Ovary (tissue), 3 donors: Measurements from ENCODE around the gene MAGI1.
"Not testable (repeated sequence)": the region's sequence is repeated elsewhere in the genome, so short reads cannot be mapped to it uniquely, and the experiment has no call there.

Source experiments
- CTCF ChIP-seq, 3 donors: fragments of 450-650 bp in 2 of 3; fragments of 200-600 bp in 1 of 3; IDR thresholded peaks; one replicate each; pipeline versions ENCODE4 v1.5.1 to v1.8.0; 2016 to 2022; ENCODE audit warnings: antibody characterized with exemption in 3 of 3, mild to moderate bottlenecking in 1 of 3
- POLR2A ChIP-seq: fragments of 450-650 bp; IDR thresholded peaks from one replicate; pipeline ENCODE4 v1.6.1; 2017; ENCODE audit warnings: antibody characterized with exemption, mild to moderate bottlenecking, moderate library complexity
- donor health status: DM: no; HTN: no; CAD: no.

DNA sequence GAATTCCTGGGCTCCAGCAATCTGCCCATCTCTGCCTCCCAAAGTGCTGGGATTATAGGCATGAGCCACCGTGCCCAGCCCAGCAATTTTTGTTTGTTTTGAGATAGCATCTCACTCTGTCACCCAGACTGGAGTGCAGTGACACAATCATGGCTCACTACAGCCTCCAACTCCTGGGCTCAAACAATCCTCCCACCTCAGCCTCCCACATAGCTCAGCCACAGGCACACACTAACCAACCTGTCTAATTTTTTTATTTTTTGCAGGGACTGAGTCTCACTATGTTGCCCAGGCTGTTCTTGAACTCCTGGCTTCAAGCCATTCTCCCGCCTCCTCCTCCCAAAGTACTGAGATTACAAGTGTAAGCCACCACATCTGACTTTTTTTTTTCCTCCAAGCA, 7.6 kb upstream of the MAGI1 start:
- TF ChIP-seq CTCF (IDR thresholded peaks at IDR 0.05); POLR2A: not testable (repeated sequence)
